GM23338 (cell line): Measurements from ENCODE around the gene CMSS1. TPM values are rescaled to one million over a fixed set of nuclear protein-coding genes. Genes with fewer than 3 reads are reported as not detected.

Source experiments
- ATAC-seq: fragments of 200-7000 bp; cut with Tn5 transposase; 3 replicates; pipeline ENCODE4 v1.9.1; 2020
- DNase-seq: peaks from one replicate; pipeline ENCODE4 v3.0.0-alpha.2; 2015; ENCODE audit warnings: low spot score
- H2AFZ ChIP-seq: fragments of 200-600 bp; sonication (generic); 2 replicates; pipeline ENCODE4 v1.8.0; 2016; ENCODE audit warnings: antibody characterized with exemption, mild to moderate bottlenecking, moderate library complexity
- H3F3A ChIP-seq: fragments of 200-600 bp; sonication (generic); replicated peaks from 2 replicates; pipeline ENCODE4 v1.8.0; 2017; ENCODE audit warnings: antibody characterized with exemption, mixed run types, low read depth
- H3K27ac ChIP-seq: fragments of 200-600 bp; sonication (generic); 2 replicates; pipeline ENCODE4 v1.6.1; 2016; ENCODE audit warnings: low read depth
- H3K27me3 ChIP-seq: fragments of 200-600 bp; sonication (generic); 2 replicates; pipeline ENCODE4 v1.8.0; 2016; ENCODE audit warnings: mild to moderate bottlenecking, mixed run types, moderate library complexity; ENCODE audit not compliant: insufficient read depth
- H3K36me3 ChIP-seq: fragments of 200-600 bp; sonication (generic); 2 replicates; pipeline ENCODE4 v1.8.0; 2016; ENCODE audit warnings: mild to moderate bottlenecking; ENCODE audit not compliant: insufficient read depth
- H3K4me1 ChIP-seq: fragments of 200-600 bp; sonication (generic); 2 replicates; pipeline ENCODE4 v1.8.0; 2016; ENCODE audit warnings: mild to moderate bottlenecking, moderate library complexity; ENCODE audit not compliant: insufficient read depth
- H3K4me2 ChIP-seq: fragments of 200-600 bp; sonication (generic); 2 replicates; pipeline ENCODE4 v1.7.1; 2017; ENCODE audit warnings: mixed run types
- H3K4me3 ChIP-seq: fragments of 200-600 bp; sonication (generic); 2 replicates; pipeline ENCODE4 v1.6.1; 2016; ENCODE audit warnings: mixed run types
- H3K79me2 ChIP-seq: fragments of 200-600 bp; sonication (generic); replicated peaks from 2 replicates; pipeline ENCODE4 v1.8.0; 2017; ENCODE audit warnings: mild to moderate bottlenecking; ENCODE audit not compliant: insufficient read depth
- H3K9me2 ChIP-seq: fragments of 200-600 bp; sonication (generic); 2 replicates; pipeline ENCODE4 v1.8.0; 2017; ENCODE audit not compliant: insufficient read depth
- H4K20me1 ChIP-seq: fragments of 200-600 bp; sonication (generic); replicated peaks from 2 replicates; pipeline ENCODE4 v1.8.0; 2017; ENCODE audit warnings: mild to moderate bottlenecking; ENCODE audit not compliant: insufficient read depth
- H3K27ac Mint-ChIP-seq: 2 replicates; pipeline ENCODE4 v1.8.0; 2020; ENCODE audit warnings: inconsistent platforms, mild to moderate bottlenecking, moderate library complexity, mixed read lengths
- H3K27me3 Mint-ChIP-seq: 3 replicates; pipeline ENCODE4 v1.8.0; 2022; ENCODE audit warnings: low read depth, mild to moderate bottlenecking, moderate library complexity, mixed read lengths, inconsistent platforms; ENCODE audit not compliant: insufficient read depth, poor library complexity
- H3K36me3 Mint-ChIP-seq: 3 replicates; pipeline ENCODE4 v1.8.0; 2021; ENCODE audit warnings: low read depth, mild to moderate bottlenecking, inconsistent platforms, moderate library complexity, mixed read lengths
- H3K4me1 Mint-ChIP-seq: 3 replicates; pipeline ENCODE4 v1.8.0; 2020; ENCODE audit warnings: mild to moderate bottlenecking, inconsistent platforms, mixed read lengths
- H3K4me3 Mint-ChIP-seq: 3 replicates; pipeline ENCODE4 v1.8.0; 2021; ENCODE audit warnings: moderate library complexity, mild to moderate bottlenecking, inconsistent platforms, mixed read lengths
- H3K9me3 Mint-ChIP-seq: 3 replicates; pipeline ENCODE4 v1.8.0; 2020; ENCODE audit warnings: moderate library complexity, mild to moderate bottlenecking, inconsistent platforms, mixed read lengths
- CREB1 ChIP-seq: fragments of 250-450 bp; sonication (Bioruptor Pico); IDR thresholded peaks from 2 replicates; pipeline ENCODE4 v1.5.0; 2020; ENCODE audit warnings: low read depth, mild to moderate bottlenecking, moderate library complexity
- NANOG ChIP-seq: IDR thresholded peaks from 2 replicates; pipeline ENCODE4 v1.6.1; 2016; ENCODE audit warnings: antibody characterized with exemption, borderline replicate concordance
- POLR2AphosphoS5 ChIP-seq: IDR thresholded peaks from 2 replicates; pipeline ENCODE4 v1.6.1; 2016; ENCODE audit warnings: antibody characterized with exemption, low read depth
- ZNF114 ChIP-seq: fragments of 250-450 bp; sonication (Bioruptor Pico); IDR thresholded peaks from 2 replicates; pipeline ENCODE4 v1.5.0; 2020; ENCODE audit warnings: mild to moderate bottlenecking, moderate library complexity
- polyA plus RNA-seq: library from polyadenylated mRNA; unstranded; fragments of >200 nt; fragmentation: Nextera tagmentation; extraction: Ambion mirVana; gene quantifications from 2 replicates; pipeline ENCODE4 v1.2.1, GENCODE V29; 2016
- total RNA-seq: library from RNA; depleted of rRNA; stranded (reverse); fragments of >200 nt; shearing (Covaris generic); gene quantifications from 2 replicates; pipeline ENCODE4 v1.2.3, GENCODE V29; 2014
- TF ChIP-seq, protein P1 (sequence below): IDR thresholded peaks from 2 replicates; pipeline ENCODE4 v1.6.1; 2016; ENCODE audit warnings: antibody characterized with exemption
- TF ChIP-seq, protein P2 (sequence below): fragments of 250-450 bp; sonication (Bioruptor Pico); IDR thresholded peaks from 2 replicates; pipeline ENCODE4 v1.5.0; 2020; ENCODE audit warnings: mild to moderate bottlenecking, moderate library complexity

CMSS1 gene
- total and polyA plus RNA-seq, 2 experiments from 2014 or later: 39.4 to 187 TPM

DNA sequence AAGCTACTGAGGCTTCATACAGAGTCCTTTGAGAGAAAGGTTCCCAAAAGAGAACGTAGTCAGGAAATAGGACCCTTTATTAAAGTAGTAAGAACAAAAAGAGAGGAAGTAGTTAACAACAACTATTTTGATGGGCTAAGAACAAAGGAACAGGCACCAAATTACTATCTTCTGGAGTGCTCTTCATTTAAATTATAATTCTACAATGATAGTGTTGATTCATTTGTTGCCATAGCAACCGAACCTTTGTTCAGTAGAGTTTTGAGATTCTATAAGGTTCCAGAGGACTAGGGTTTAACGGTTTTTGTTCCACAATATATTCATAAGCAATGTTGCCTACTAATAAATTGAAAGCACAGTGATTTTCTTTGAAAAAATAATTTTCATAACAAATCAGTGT, 78.8 kb downstream of the CMSS1 start:
- peak overlapping the region; percentile 61; the same call in 1 of the 2 replicates for H3K27ac ChIP-seq
- peak overlapping the region; percentile 25; the same call in 1 of the 2 replicates for H3K4me2 ChIP-seq
- peak overlapping the region; percentile 44; the same call in 1 of the 3 replicates for H3K4me3 Mint-ChIP-seq
- no peak for TF ChIP-seq CREB1 (CRISPR knock-in tag)
- no peak for TF ChIP-seq ZNF114 (CRISPR knock-in tag)
- TF ChIP-seq, protein P1, sequence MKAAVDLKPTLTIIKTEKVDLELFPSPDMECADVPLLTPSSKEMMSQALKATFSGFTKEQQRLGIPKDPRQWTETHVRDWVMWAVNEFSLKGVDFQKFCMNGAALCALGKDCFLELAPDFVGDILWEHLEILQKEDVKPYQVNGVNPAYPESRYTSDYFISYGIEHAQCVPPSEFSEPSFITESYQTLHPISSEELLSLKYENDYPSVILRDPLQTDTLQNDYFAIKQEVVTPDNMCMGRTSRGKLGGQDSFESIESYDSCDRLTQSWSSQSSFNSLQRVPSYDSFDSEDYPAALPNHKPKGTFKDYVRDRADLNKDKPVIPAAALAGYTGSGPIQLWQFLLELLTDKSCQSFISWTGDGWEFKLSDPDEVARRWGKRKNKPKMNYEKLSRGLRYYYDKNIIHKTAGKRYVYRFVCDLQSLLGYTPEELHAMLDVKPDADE: no peak
- TF ChIP-seq NANOG: peak; percentile 95
- TF ChIP-seq, protein P2, sequence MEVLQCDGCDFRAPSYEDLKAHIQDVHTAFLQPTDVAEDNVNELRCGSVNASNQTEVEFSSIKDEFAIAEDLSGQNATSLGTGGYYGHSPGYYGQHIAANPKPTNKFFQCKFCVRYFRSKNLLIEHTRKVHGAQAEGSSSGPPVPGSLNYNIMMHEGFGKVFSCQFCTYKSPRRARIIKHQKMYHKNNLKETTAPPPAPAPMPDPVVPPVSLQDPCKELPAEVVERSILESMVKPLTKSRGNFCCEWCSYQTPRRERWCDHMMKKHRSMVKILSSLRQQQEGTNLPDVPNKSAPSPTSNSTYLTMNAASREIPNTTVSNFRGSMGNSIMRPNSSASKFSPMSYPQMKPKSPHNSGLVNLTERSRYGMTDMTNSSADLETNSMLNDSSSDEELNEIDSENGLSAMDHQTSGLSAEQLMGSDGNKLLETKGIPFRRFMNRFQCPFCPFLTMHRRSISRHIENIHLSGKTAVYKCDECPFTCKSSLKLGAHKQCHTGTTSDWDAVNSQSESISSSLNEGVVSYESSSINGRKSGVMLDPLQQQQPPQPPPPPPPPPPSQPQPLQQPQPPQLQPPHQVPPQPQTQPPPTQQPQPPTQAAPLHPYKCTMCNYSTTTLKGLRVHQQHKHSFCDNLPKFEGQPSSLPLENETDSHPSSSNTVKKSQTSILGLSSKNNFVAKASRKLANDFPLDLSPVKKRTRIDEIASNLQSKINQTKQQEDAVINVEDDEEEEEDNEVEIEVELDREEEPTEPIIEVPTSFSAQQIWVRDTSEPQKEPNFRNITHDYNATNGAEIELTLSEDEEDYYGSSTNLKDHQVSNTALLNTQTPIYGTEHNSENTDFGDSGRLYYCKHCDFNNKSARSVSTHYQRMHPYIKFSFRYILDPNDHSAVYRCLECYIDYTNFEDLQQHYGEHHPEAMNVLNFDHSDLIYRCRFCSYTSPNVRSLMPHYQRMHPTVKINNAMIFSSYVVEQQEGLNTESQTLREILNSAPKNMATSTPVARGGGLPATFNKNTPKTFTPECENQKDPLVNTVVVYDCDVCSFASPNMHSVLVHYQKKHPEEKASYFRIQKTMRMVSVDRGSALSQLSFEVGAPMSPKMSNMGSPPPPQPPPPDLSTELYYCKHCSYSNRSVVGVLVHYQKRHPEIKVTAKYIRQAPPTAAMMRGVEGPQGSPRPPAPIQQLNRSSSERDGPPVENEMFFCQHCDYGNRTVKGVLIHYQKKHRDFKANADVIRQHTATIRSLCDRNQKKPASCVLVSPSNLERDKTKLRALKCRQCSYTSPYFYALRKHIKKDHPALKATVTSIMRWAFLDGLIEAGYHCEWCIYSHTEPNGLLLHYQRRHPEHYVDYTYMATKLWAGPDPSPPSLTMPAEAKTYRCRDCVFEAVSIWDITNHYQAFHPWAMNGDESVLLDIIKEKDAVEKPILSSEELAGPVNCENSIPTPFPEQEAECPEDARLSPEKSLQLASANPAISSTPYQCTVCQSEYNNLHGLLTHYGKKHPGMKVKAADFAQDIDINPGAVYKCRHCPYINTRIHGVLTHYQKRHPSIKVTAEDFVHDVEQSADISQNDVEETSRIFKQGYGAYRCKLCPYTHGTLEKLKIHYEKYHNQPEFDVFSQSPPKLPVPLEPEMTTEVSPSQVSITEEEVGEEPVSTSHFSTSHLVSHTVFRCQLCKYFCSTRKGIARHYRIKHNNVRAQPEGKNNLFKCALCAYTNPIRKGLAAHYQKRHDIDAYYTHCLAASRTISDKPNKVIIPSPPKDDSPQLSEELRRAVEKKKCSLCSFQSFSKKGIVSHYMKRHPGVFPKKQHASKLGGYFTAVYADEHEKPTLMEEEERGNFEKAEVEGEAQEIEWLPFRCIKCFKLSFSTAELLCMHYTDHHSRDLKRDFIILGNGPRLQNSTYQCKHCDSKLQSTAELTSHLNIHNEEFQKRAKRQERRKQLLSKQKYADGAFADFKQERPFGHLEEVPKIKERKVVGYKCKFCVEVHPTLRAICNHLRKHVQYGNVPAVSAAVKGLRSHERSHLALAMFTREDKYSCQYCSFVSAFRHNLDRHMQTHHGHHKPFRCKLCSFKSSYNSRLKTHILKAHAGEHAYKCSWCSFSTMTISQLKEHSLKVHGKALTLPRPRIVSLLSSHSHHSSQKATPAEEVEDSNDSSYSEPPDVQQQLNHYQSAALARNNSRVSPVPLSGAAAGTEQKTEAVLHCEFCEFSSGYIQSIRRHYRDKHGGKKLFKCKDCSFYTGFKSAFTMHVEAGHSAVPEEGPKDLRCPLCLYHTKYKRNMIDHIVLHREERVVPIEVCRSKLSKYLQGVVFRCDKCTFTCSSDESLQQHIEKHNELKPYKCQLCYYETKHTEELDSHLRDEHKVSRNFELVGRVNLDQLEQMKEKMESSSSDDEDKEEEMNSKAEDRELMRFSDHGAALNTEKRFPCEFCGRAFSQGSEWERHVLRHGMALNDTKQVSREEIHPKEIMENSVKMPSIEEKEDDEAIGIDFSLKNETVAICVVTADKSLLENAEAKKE (CRISPR knock-in tag): no peak
- H3K4me3 ChIP-seq: no peak overlapping the region
- H3K9me3 Mint-ChIP-seq: no peaks in the 10 kb centered on the region
- H2AFZ ChIP-seq: no peak overlapping the region
- ATAC-seq (no peak; the same call in 2 of the 3 replicates), DNase-seq (peak; percentile 83)
- no peaks in the 10 kb centered on the region for H3K36me3 ChIP-seq
- H3K79me2 ChIP-seq: peaks cover 16% of the 10 kb centered on the region
- no peaks in the 10 kb centered on the region for H3K9me2 ChIP-seq
- H4K20me1 ChIP-seq: no peaks in the 10 kb centered on the region
- H3F3A ChIP-seq: no peaks in the 10 kb centered on the region
- peaks cover 33% of the 10 kb centered on the region for H3K4me1 Mint-ChIP-seq
- no peaks in the 10 kb centered on the region for H3K36me3 Mint-ChIP-seq
- peaks cover 36% of the 10 kb centered on the region for H3K4me1 ChIP-seq
- H3K27me3 ChIP-seq: no peaks in the 10 kb centered on the region
- no peaks in the 10 kb centered on the region for H3K27me3 Mint-ChIP-seq
- peak overlapping the region; percentile 88 for H3K27ac Mint-ChIP-seq

DNA sequence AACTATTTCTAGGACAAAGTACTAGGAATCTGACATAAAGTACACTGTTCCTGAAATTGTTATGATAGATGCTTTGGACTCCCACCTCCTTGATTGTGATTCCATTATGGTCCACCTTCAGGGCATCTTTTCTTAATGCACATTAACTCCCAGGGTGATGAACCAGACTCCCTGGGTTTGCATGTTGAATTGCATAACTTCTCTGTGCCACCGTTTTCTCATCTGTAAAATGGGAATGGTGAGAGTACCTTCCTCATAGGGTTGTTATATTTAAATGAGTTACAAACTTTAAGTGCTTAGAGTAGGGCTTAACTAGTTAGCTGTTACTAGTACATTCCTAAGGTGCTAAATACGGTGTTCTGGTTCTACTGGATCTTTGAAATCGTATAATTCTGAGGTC, 81.9 kb downstream of the CMSS1 start:
- ATAC-seq (no peak), DNase-seq (no peak)
- Histone ChIP-seq H3K9me2 (no peaks in the 10 kb centered on the region), H3K4me1 (peaks cover 25% of the 10 kb centered on the region), H4K20me1 (no peaks in the 10 kb centered on the region), H3F3A (no peaks in the 10 kb centered on the region), H3K79me2 (peaks cover 16% of the 10 kb centered on the region), H3K27me3 (no peaks in the 10 kb centered on the region), H3K36me3 (no peaks in the 10 kb centered on the region), H3K27ac (no peak overlapping the region), H2AFZ (no peak overlapping the region), H3K4me3 (no peak overlapping the region), H3K4me2 (no peak overlapping the region)
- no peaks in the 10 kb centered on the region for H3K36me3 Mint-ChIP-seq
- H3K27ac Mint-ChIP-seq: no peak overlapping the region
- H3K4me1 Mint-ChIP-seq: peaks cover 37% of the 10 kb centered on the region
- H3K27me3 Mint-ChIP-seq: no peaks in the 10 kb centered on the region
- H3K9me3 Mint-ChIP-seq: no peaks in the 10 kb centered on the region
- H3K4me3 Mint-ChIP-seq: no peak overlapping the region
- TF ChIP-seq POLR2AphosphoS5: no peak
